SK-N-MC (cell line): ENCODE results near the gene PCDHA2.

Experiments used
- EZH2 ChIP-seq: fragments of 200-600 bp; sonication (generic); IDR thresholded peaks from one replicate; pipeline ENCODE4 v1.6.1; 2017; ENCODE audit warnings: antibody characterized with exemption
- POLR2AphosphoS5 ChIP-seq: IDR thresholded peaks from 2 replicates; pipeline ENCODE4 v1.6.1; 2012; ENCODE audit warnings: mild to moderate bottlenecking, low read depth, low read length, borderline replicate concordance

GRCh38 chr5:140780512-140780911 lies 14.1 kb upstream of the PCDHA2 start:
- TF ChIP-seq EZH2 (no peak), POLR2AphosphoS5 (no peak)
